T47D (cell line): ENCODE measurements around the gene XPNPEP1.

Experiments
- DNase-seq, 2 experiments: peaks; one replicate each; pipeline versions ENCODE4 v3.0.0 to v3.0.0-alpha.2; 2011 to 2012; ENCODE audit warnings: low read depth in 1 of 2, low spot score in 1 of 2
- JUND ChIP-seq: IDR thresholded peaks from 2 replicates; pipeline ENCODE4 v1.6.1; 2012; ENCODE audit warnings: low read depth
- in situ Hi-C: cut with HindIII; loops from 2 replicates; pipeline ENCODE4 v1.10.0; 2016; ENCODE audit warnings: low sequenced_read_pairs, low pct_unique_long_range_greater_than_20kb

XPNPEP1 gene

DNA sequence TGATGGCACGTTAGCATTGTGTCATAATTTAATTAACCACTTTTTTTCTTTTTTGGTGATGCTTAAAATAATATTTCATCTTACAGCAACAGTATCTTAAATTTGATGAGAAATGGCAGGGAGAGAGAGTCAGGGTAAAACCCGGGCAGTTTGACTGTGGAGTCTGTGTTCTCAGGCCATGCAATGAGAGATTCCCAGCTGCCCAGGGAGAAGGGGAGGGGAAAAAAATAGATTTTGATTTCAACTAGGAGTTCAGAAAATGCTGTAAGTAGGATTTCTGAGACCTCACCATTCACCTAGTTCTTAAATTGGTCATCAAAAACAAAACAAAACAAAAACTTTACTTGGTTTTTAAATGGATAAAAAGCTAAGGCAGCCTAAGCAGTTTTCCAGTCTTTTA, 37.4 kb upstream of the XPNPEP1 start:
- in situ Hi-C loops, result no loop called here
- DNase-seq, result no peak
- no peak for TF ChIP-seq JUND

DNA sequence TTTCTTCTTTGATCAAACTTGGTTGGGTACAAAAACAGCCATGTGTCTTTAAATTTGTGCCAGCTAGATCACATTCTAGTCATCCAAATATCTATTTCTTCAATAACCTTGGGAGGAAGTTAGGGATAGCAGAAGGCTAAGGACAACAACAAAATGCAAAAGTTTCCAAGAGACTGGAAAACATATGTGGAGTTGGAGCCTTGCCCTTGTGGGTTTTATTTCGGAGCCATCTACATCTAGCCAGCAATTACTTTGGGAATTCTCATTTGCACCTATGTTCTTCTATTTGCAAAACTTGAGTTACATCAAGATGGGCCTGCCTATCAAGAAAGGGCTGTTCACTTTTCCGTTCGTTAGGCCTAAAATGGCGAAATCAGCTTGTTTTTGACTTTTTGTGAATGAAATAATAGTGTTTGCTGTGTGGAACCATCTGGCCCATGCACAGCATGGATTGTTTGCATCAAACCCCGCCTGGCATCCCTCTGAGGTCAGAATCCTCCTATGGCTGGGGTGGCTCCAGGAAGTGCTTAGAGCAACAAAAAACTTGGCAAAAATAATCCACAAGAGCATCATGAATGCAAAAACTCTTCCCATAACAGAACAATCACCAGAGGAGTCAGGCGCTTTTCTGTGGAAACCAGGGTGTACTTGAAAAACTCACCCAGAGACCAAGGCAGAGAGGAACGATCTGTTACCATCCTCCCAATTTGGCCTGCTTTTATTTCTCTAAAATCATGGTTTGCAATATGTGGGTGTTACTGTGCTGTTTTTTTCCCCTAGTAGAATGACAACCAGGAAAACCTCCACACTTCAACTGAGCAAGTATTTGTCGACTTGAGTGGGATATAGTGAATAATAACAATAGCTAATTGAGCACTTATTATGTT, 36.2 kb upstream of the XPNPEP1 start:
- TF ChIP-seq JUND, result no peak
- no peak for DNase-seq
- in situ Hi-C loops, result no loop called here

DNA sequence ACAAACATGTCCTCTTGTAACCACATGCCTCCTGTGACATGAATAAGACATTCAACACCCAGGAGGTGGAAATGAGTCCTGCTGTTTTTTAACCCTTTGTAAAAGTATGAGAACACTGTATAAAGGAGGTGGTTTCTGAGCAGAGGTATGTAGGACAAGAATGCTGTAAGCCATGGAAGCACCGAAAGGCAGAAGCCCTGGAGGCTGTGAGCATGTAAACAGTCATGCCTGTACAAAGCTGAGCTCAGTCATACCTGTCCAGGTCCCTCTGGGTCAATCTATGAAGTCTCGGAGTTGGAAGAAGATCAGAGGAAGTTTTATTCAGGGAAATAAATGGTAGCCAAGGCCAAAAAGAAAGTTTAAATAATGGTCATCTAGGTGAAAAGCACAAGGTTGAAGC, 34.7 kb upstream of the XPNPEP1 start:
- DNase-seq, result no peak
- in situ Hi-C loops, result no loop called here
- no peak for TF ChIP-seq JUND

DNA sequence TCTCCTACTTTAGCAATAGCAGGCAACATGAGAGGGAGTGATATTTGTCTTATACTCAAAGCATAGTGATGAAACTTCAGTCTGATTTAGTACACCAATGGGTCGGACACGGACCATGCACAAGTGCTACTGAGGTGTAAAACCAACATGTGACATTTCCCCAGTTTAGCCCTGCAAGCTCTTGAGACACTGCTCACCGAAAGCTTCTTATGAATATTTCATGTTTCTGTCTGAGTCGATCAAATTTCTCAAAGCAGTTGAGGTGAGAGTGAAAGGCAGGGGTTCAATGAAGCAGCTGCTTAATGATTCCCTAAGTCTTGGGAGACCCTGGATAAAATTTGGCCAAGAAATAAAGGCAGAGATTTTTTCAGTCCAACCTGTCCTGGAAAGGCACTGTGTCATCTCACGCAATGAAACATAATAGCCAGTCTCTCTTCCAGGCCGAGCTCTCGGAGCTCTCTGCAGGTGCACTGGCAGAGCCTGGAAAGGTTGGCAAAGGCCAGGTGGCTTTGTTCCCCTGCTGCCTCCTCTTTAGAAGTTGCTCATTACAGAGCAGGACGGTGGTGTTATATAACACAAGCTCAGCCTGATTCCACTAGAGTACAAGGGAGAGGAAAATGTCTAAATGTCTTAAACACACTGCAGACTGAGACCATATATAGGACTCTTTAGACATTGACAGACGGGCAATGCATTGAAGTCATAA, 33.9 kb upstream of the XPNPEP1 start:
- no peak for TF ChIP-seq JUND
- DNase-seq, result no peak
- in situ Hi-C loops, result no loop called here

DNA sequence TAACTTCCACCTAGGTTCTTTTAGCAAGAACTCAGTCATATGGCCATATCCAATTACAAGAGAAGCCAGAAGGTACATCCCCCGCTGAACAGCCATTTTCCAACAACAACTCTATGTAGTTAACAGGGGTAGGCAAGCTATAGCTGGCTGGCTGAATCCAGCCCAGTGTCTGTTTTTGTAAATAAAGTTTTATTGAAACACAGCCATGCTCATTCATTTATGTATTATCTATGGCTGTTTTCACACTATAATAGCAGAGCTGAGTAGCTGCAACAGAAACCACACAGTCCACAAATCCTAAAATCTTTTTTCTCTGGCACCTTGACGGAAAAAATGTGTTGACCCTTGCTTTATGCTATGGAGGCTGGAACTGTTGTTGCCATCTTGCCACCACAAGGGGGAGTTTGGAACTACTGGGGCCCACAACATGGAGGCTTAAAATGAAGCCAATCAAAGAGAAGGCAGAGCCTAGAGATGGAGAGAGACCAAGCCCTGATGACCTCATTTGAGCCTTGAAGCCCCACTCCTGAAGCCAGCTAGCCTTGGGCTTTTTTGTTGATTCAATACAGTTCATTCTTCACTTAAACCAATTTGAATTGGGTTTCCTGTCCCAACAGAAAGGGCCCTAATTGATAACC, 33.3 kb upstream of the XPNPEP1 start:
- in situ Hi-C loops, result no loop called here
- no peak for TF ChIP-seq JUND
- peak in 1 of 2 experiments; percentile 36 for DNase-seq

DNA sequence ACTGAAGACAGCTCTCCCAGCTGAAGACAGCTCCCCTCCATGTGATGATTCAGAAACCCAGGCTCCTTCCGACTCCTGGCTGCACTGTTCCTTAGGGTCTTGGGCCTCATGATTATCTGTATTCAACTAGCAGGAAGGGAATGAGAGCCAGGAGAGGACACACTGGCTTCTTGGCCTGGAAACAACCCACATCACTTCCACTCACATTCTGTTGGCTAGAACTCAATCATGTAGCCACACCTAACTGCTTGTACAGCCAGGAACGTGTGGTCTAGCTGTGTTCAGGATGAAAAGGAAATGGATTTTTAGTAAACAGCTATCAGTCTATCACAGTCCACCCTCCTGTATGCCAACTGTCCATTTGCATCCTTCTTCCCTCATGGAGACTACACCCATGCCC, 30.5 kb upstream of the XPNPEP1 start:
- no peak for TF ChIP-seq JUND
- in situ Hi-C loops, result no loop called here

DNA sequence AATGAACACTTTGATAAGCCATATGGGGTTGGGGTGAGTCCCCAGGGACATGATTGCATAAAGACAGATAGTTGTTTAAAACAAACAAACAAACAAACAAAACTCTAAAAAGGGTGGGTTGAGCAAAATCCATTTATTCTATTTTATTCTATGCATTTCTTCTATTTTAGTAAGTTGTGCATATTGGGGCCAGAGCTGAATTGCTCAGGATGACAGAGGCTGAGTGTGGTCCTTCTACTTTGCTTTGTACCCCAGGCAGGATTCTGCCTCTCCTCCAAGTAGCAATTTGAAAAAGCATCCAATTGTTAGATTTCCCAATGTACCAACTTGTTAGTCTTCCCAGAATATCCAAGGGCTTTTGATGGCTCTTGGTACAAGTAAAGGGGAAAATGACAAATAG, 29.2 kb upstream of the XPNPEP1 start:
- in situ Hi-C loops, result no loop called here
- no peak for DNase-seq
- TF ChIP-seq JUND, result no peak

More for the DNA sequence above, 30.5 kb upstream of the XPNPEP1 start:
- no peak for DNase-seq

DNA sequence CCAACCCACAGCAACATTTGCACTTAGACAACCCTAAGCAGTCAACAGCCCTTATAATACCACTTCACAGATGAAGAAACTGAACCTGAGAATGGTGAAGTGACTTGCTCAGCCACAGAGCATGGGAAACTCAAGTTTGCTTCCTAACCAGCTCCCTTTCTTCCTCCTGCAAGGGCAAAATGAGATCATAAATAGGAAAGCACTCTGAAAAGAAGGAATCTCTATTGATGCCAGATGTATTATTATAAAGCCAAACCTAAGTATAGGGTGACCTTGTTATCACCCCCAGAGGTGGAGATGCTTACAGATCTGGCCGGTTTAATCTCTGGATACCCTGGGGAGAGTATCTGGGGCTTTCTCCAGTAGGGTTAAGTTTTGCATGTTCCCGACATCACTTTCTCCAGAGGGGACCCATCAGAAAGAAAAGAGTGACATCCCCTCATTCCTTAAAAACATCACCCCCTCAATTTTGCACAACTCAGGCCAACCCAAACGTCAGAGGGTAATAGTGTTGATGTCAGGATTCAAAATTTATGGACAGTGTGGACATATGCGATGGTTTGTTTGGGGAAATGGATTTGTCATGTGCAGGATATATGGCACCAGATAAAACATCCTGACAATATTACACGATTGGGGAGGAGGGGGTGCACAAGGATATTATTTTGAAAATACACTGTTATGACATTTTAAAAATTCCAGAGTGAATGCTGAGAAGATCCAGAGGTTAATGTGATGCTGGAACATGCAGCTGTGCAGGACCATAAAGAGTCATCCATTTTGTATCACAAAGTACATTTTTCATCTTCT, 24.0 kb upstream of the XPNPEP1 start:
- no peak for TF ChIP-seq JUND
- in situ Hi-C loops, result no loop called here
- no peak for DNase-seq

DNA sequence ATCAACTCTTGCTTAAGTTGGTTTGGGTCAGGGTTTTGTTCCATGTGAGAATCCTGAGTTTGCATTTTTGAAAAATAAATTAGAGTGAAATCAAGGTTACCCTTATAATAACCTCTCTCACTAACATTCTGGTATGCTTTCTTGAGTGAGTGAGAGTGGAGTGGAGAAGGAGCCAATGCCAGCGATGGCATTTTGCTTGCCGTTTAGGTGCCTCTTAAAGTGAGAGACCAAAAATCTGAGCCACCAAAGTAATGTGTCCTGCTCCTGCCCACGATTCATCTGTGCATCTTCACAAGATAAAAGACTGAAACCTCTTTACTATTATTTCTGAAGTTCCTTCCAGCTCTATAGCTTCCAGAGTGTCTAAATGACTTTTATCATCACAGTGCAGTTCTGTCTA, 23.4 kb upstream of the XPNPEP1 start:
- in situ Hi-C loops, result no loop called here
- no peak for DNase-seq
- TF ChIP-seq JUND, result no peak

DNA sequence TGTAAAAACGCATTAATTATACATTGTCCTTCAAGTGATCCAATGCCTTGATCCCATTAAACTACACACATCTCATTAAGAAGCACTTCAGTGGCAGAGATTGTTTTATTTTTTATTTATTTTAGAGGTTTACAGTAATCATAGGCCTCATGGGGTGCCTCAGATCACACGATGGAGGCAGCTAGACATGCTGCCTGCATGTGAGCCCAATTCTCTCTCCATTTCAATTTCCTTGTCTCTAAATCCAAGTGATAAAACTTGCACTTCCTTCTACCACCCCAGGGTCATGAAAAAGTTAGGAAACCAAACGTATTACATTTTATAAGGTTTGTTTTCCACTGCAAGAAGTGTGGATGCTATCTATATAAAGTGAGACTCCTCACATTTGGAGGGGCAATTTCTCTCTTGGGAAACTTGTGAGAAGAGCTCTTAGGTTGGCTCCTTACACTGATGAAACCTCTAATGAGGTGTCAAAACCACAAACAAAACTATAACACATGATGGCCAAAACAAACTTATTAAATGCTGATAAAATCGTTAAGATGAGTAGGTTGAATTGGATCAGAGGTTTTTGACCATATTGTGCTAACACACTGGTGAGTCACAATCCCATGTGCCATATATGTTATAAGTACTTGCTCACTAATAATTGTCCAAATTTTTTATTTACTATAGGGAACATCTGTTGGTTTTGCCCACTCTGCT, 22.3 kb upstream of the XPNPEP1 start:
- no peak for DNase-seq
- in situ Hi-C loops, result no loop called here
- no peak for TF ChIP-seq JUND

DNA sequence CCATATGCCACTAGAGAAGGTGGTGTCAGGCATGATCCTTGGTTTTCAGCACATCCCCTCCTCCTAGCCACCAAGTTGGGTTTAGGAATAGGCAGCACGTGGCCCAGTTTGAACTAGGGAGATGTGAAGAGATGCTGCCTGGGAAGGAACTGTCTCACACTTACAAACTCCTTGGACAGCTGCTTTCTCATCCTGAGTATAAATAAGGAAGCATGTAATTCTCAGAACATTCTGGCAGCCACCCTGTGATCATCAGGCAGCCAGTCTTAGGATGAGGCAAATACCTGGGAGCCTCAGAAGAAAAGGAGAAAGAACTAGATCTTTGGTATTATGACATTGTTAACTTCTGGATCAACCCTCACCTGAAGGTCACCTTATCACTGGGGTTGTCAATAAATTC, 21.3 kb upstream of the XPNPEP1 start:
- no peak for TF ChIP-seq JUND
- no peak for DNase-seq
- in situ Hi-C loops, result no loop called here
